NCI-H460 (cell line): ENCODE measurements around the gene MTF2. TPM values are rescaled to one million over a fixed set of nuclear protein-coding genes. Genes with fewer than 3 reads are reported as not detected.
"Not testable (repeated sequence)": the region's sequence is repeated elsewhere in the genome, so short reads cannot be mapped to it uniquely, and the experiment has no call there.

Source experiments
- DNase-seq: peaks from one replicate; pipeline ENCODE4 v3.0.0-alpha.2; 2016; ENCODE audit warnings: low read depth; ENCODE audit errors: extremely low read depth
- total RNA-seq: library from RNA; depleted of rRNA; stranded (reverse); fragments of >200 nt; shearing (Covaris generic); gene quantifications from 2 replicates; pipeline ENCODE4 v1.2.3, GENCODE V29; 2014

MTF2 gene
- total RNA-seq, 1 experiment from 2014 or later = 14.0 TPM

DNA sequence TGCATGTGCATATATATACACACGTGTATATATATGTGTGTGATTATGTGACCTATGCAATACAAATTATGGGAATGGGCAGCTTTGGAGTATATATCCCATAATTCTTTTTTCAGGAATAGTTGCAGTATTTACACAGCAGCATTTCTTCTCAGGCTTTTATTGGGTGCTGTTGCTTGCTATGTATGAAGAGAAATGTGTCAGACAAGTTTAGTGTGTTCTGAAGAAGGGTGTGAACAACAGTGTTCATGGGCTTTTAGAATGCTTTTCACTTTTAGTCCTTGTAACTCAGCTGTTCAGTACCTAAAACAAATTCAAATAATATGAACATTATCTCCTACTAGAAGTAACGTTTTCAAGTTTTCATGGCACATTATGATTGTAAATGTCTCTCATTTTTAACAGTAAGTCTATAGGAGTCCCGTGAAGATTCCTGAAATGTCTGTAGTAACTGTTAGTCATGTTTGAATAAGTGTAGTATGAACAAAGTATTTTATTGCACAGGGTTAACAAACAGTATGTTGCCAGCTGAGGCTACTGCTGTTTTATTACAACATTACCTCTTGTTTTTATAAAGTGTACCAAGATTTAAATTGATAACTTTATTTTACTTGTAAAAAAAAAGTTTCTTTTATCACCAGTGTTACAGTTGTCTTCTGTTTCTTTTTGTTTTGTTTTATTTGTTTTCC lies 58.7 kb downstream of the MTF2 start:
- DNase-seq = no peak

DNA sequence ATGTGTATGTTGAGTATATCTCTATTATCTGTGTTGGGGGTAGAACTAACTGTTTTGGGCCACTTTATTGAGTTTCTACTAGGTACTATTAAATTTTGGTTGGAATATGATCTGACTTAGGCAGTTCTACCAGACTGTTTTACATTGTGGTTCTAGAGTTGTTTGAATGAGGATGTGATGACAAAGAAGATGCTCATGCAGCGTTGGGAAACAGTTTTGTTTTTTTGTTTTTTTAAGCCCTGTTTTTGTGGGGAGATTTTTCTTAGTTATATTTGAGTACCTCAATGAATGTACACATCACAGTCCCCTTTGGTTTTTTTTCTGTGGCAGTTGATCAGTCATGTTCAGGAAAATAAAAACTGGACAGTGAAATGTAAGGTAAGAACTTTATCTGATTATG lies 61.0 kb downstream of the MTF2 start:
- DNase-seq = no peak

DNA sequence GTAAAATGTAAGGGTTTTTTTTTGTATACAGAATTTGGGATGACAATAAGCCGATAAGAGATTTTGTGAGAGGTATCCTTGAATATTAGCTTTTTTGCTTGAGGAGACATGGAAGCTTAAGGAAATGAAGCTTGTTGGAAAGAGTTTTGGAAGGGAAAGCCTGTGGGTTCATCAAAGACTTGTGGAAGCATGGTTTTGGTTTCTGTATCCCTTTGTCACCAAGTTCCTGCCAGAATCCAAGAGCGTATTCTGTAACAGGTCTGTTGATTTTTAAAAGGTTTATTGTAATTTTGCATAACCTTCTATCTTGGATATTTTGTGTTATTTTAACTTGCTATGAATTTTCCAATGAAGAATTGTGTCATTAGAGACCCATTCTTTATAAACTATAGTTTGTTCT lies 63.1 kb downstream of the MTF2 start:
- DNase-seq = no peak

DNA sequence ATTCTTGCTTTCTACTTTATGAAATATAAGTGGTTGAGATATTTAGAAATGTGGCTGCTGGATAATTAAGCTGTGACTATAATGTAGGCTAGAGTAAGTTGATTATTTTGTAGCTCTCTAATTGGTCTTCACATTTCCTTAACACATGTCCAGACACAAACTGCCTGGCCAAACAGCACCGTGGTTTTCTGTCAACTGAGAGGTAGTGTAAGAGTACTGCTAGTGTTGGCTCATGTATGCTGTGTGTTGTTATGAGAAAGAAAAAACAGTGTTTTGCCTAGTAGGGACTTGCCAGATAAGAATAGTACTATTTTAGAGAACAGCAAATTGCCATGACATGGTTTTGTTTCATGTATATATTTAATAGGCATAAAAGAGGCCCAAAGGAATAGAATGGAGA lies 64.1 kb downstream of the MTF2 start:
- DNase-seq = no peak

DNA sequence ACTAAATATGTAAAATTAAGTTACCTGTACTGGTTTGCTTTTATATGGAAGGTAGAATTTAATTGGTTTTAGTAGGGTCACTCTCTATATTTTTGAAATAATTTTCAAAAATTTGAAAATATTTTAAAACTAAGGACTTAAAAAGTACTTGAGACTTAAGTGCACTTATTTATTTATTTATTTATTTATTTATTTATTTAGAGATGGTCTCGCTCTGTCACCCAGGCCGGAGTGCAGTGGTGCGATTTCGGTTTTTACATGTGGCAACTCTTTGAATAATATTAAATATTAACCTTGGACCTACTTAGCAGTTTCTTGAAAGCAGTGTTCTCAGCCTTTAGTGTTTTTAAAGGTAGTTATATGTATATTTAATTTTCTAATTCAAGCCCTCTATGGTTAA lies 64.7 kb downstream of the MTF2 start:
- DNase-seq = no peak

DNA sequence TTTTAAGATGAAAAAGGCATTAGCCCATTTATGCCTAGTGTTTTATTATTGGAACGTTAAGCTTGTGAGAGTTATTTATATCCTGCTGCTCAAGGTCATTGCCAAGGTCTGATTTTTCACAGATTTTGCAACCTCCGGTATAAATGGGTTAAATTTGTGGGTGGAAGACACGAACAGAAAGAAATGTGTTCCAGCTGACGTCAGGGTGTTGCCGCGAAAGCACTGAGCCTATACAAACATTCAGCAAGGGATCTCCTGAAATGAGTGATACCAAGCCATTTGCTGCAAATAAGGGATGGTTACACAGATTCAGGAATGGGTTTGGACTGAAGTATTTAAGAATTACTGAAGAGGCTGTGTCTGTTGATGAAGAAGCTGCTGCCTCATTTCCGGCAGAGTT lies 68.9 kb downstream of the MTF2 start:
- DNase-seq = no peak

DNA sequence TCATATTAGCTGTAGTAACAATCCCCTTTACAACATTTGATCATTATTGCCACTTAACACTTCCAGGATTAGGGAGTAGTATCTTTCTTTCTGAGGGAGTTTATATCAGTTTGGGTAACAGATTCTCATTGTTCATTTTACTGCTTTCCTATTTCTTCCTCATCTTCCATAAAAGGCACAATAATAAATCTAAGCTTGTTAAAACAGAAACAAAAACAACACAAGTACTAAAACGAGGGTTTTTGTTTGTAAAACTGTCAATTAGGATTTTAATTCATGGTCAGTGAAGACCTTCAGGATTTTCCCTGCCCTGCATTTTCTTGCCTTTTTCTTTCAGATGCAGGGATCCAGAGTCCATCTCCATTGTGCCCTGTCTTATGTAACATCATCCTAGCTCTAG lies 71.6 kb downstream of the MTF2 start:
- DNase-seq = no peak

DNA sequence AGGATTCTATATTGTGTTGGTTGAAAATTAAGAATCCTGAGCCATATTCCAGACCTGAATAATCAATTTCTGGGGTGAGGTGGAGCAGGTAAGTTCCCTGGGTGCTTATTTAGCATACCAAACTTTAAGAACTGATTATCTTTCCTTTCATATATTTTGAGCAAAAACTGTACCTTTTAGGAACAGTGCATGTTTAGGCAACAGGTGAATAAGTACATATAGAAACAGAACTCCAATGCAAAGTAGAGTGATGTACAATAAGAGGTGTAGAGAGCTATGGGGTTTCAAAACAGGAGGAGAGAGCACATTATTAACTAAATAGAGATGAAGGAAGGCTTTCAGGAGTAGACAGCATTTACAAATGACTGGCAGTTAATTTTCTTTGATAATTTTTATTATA lies 72.4 kb downstream of the MTF2 start:
- DNase-seq = no peak

DNA sequence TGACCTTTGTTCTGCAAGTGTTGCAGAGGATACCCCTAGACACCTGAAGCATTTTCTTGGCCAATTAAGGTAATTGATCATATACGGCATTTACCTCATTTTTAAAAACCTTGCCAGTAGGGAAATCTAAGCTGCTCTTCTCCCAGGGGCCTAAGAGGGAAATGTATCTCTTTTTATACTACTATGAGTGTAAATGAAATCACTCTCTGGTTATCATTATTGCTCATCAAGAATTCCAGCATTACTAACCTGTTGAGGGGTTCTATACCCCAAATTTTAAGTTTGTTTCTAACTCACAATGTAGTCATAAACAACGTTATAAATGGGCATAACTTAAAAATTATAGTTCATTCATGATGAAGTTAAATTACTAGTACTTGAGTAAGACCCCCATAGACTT lies 73.8 kb downstream of the MTF2 start:
- DNase-seq = no peak

DNA sequence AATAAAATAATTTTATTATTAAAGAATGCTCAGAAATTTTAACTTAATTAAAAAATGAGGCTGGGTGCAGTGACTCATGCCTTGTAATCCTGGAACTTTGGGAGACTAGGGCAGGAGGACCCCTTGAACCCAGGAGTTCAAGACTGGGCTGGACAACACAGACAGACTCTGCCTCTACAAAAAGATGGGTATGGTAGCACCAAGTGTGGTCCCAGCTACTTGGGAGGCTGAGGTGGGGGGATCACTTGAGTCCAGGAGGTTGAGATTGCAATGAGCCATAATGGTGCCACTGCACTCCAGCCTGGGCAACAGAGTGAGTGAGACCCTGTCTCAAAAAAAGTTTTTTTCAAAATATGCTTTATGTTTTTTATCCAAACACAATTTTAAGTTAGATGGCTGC lies 75.8 kb downstream of the MTF2 start:
- no peak for DNase-seq

DNA sequence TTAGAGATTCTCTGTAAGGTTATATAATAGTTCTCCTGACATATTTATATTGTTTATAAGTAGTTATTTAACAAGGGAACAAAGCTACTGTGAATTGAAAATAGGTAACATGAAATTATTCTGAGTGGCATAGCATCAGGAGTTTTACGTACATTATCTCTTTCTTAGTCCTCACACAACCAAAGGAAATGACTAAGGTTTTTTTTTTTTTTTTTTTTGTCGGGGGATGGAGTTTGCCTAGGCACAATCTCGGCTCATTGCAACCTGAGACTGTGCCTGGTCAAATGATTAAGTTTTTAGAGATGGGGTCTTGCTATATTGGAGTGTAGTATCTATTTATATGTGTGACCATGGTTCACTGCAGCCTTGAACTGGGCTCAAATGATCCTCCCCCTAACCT lies 76.3 kb downstream of the MTF2 start:
- no peak for DNase-seq

DNA sequence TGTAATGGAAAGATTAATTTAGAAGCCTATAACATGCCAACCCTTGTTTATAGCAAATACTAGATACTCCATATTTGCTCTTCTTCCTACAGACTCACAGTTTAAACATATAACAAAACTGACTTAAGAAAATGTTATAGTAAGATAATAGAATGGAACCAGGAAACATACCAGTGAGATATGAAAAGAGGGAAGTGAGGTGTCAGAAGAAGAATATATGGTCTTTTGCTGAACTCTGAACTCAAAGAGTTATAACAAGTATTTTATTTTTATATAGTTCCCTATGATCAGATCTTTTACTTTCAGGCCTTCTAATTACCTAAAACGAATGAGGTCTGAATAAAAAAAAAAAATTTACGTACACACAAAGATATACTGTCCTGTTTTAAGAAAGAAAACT lies 80.3 kb downstream of the MTF2 start:
- DNase-seq = no peak

DNA sequence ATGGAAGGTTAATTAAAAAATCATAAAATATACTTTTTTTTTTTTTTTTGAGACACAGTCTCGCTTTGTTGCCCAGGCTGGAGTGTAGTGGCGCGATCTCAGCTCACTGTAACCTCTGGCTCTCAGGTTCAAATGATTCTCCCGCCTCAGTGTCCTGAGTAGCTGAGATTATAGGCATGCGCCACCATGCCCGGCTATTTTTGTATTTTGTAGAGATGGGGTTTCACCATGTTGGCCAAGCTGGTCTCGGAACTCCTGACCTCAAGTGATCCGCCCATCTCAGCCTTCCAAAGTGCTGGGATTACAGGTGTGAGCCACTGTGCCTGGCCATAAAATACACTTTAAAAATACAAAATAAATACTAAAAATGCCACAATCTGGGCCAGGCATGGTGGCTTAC lies 84.2 kb downstream of the MTF2 start:
- not testable (repeated sequence) for DNase-seq

DNA sequence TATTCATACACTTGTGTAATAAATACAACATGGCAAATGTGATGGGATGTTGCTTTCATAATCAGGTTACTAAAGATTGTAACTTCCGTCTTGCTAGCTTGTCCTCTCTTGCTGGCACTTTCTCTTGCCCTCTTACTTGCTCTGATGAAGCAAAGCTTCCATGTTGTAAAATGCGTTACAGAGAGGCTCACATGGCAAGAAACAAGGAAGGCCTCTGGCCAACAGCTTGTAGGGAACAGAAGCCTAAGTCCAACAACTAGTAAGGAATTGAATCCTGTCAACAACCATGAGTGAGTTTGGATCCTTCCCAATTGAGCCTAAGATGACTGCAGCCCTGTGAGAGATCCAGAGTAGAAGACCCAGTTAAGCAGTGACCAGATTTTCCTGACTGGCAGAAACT lies 85.7 kb downstream of the MTF2 start:
- DNase-seq = no peak

DNA sequence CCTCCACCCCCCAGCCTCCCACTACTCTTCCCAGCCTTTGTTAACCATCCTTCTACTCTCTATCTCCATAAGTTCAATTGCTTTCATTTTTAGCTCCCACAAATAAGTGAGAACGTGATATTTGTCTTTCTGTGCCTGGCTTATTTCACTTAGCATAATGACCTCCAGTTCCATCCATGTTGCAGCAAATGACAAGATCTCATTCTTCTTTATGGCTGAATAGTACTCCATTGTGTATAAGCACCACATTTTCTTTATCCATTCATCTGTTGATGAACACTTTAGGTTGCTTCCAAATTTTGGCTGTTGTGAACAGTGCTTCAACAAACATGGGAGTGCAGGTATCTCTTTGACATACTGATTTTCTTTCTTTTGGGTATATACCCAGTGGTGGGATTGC lies 86.8 kb downstream of the MTF2 start:
- DNase-seq = not testable (repeated sequence)

DNA sequence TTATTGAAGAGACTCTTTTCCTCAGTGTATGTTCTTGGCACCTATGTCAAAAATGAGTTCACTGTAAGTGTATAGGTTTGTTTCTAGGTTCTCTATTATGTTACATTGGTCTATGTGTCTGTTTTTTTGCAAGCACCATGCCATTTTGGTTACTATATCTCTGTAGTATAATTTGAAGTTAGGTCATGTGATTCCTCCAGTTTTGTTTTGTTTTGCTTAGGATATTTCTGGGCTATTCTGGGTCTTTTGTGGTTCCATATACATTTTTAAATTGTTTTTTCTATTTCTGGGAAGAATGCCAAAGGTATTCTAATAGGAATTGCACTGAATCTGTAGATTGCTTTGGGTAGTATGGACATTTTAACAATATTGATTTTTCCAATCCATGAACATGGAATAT lies 87.9 kb downstream of the MTF2 start:
- no peak for DNase-seq

DNA sequence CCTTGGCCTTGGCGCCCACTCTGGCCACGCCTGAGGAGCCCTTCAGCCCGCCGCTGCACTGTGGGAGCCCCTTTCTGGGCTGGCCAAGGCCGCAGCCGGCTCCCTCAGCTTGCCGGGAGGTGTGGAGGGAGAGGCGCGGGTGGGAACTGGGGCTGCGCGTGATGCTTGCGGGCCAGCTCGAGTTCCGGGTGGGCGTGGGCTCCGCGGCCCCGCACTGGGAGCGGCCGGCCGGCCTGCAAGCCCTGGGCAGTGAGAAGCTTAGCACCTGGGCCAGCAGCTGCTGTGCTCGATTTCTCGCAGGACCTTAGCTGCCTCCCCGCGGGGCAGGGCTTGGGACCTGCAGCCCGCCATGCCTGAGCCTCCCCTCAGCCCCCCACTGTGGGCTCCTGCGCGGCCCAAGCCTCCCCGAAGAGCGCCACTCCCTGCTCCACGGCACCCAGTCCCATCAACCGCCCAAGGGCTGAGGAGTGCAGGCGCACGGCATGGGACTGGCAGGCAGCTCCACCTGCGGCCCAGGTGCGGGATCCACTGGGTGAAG lies 91.1 kb downstream of the MTF2 start:
- not testable (repeated sequence) for DNase-seq

DNA sequence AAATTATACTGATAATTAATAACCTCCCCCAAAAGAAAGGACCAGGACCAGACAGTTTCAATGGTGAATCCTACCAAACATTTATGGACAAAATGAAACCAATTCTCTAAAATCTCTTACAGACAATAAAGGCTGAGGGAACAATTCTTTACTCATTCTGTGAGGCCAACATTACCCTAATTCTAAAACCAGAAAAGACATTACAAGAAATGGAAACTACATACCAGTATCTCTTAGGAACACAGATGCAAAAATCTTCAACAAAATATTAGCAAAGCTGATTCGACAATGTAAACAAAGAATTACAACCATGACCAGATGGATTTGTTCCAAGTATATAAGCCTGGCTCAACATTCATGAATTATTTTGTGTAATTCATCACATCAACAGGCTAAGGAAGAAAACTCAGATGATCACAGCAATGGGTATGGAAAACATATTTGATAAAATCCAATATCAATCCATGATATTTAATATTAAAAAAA lies 92.5 kb downstream of the MTF2 start:
- DNase-seq = no peak

DNA sequence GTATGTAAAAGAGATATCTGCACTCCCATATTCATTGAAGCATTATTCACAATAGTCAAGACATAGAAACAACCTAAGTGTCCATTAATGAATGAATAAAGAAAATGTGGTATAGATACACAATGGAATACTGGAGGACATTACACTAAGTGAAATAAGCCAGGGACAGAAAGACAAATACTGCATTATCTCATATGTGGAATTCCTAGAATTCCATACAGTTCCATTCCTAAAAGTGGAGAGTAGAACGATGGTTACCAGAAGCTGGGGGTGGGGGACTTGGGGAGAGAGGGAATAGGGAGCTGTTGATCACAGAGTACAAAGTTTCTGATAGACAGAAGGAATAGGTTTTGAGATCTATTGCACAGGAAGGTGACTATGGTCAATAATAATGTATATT lies 93.7 kb downstream of the MTF2 start:
- no peak for DNase-seq

DNA sequence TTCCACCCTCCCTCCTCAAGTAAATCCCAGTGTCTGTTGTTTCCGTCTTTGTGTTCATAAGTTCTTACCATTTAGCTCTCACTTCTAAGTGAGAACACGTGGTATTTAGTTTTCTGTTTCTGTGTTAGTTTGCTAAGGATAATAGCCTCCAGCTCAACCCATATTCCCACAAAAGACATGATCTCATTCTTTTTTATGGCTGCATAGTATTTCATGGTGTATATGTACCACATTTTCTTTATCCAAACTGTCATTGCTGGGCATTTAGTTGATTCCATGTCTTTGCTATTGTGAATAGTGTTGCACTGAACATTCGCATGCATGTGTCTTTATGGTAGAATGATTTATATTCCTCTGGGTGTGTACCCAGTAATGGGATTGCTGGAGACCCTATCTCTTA lies 95.6 kb downstream of the MTF2 start:
- DNase-seq = not testable (repeated sequence)

DNA sequence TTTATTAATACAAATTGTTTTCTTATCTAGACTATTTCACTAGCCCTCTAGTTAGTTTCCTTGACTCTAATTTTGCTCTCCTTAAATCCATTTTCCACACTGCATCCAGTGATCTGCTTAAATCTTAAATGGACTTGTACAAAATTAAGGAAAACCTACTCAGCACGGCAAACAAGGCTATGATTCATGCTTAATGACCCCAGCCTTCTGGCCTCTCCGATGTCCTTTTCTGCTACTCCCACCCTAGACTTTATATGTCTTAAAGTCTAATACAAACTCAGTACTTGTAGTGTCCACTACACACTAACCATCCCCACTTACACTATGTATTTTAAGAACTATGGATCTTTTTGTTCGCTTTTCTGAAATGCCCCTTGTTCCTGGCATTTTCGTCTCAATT lies 98.9 kb downstream of the MTF2 start:
- no peak for DNase-seq

DNA sequence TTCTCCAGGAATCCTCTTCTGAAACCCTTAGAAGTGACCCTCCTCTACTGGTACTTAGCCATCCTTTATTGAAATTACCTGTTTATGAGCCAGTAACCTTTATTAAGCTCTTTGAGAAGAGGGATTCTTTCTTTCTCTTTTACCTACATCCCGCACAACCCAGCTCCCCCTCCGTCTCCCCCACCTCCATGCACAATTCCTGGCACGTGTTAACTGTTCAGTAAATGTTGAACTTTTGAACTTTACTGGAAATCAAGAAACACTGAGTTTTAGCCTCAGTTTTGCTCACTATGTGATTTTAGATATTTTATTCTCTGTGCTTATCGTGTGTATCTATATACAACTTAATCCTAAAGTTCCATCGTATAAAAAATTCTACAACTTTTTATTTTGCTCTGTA lies 99.3 kb downstream of the MTF2 start:
- DNase-seq = no peak
